ENCODE measurements around the gene TBC1D22A.
A peak's percentile ranks its signal among the peaks of the same experiment; 100 is the strongest.

The TBC1D22A gene

GRCh38 chr22:47174671-47175112 is 412.2 kb downstream of the TBC1D22A start:
- Histone ChIP-seq H3K9me3 (ENCODE audit: severe bottlenecking) (no peaks in the 10 kb centered on the region), H3K4me1 (ENCODE audit: insufficient read depth, poor library complexity, severe bottlenecking) (no peaks in the 10 kb centered on the region), H3K36me3 (ENCODE audit: low read depth) (no peaks in the 10 kb centered on the region), H3K27ac (ENCODE audit: poor library complexity, severe bottlenecking) (no peak overlapping the region), H3K27me3 (ENCODE audit: insufficient read depth, poor library complexity, severe bottlenecking) (no peaks in the 10 kb centered on the region), H3K4me3 (ENCODE audit: severe bottlenecking) (no peak overlapping the region)
- DNase-seq (ENCODE audit: low spot score) (no peak), ATAC-seq (ENCODE audit: low read depth) (no peak)
- TF ChIP-seq CTCF (IDR thresholded peaks at IDR 0.05; ENCODE audit: poor library complexity, severe bottlenecking): no peak

GRCh38 chr22:47175151-47176025 is 412.9 kb downstream of the TBC1D22A start:
- Histone ChIP-seq H3K4me3 (ENCODE audit: severe bottlenecking) (no peak overlapping the region), H3K9me3 (ENCODE audit: severe bottlenecking) (no peaks in the 10 kb centered on the region), H3K27ac (ENCODE audit: poor library complexity, severe bottlenecking) (no peak overlapping the region), H3K36me3 (ENCODE audit: low read depth) (no peaks in the 10 kb centered on the region), H3K4me1 (ENCODE audit: insufficient read depth, poor library complexity, severe bottlenecking) (no peaks in the 10 kb centered on the region), H3K27me3 (ENCODE audit: insufficient read depth, poor library complexity, severe bottlenecking) (no peaks in the 10 kb centered on the region)
- ATAC-seq (ENCODE audit: low read depth) (no peak), DNase-seq (ENCODE audit: low spot score) (peak; percentile 51)
- no peak for TF ChIP-seq CTCF (IDR thresholded peaks at IDR 0.05; ENCODE audit: poor library complexity, severe bottlenecking)

- H3K27ac ChIP-seq (ENCODE audit: poor library complexity, severe bottlenecking): no peak overlapping the region
- H3K36me3 ChIP-seq (ENCODE audit: low read depth): no peaks in the 10 kb centered on the region
- TF ChIP-seq CTCF (IDR thresholded peaks at IDR 0.05; ENCODE audit: poor library complexity, severe bottlenecking): no peak
- DNase-seq (ENCODE audit: low spot score) (no peak), ATAC-seq (ENCODE audit: low read depth) (no peak)
- H3K27me3 ChIP-seq (ENCODE audit: insufficient read depth, poor library complexity, severe bottlenecking): no peaks in the 10 kb centered on the region
- H3K9me3 ChIP-seq (ENCODE audit: severe bottlenecking): no peaks in the 10 kb centered on the region
- no peak overlapping the region for H3K4me3 ChIP-seq (ENCODE audit: severe bottlenecking)
- no peaks in the 10 kb centered on the region for H3K4me1 ChIP-seq (ENCODE audit: insufficient read depth, poor library complexity, severe bottlenecking)
Observed at GRCh38 chr22:47176026-47176389, 413.6 kb downstream of the TBC1D22A start.

- no peaks in the 10 kb centered on the region for H3K27me3 ChIP-seq (ENCODE audit: insufficient read depth, poor library complexity, severe bottlenecking)
- H3K4me1 ChIP-seq (ENCODE audit: insufficient read depth, poor library complexity, severe bottlenecking): no peaks in the 10 kb centered on the region
- no peak overlapping the region for H3K27ac ChIP-seq (ENCODE audit: poor library complexity, severe bottlenecking)
- ATAC-seq (ENCODE audit: low read depth) (no peak), DNase-seq (ENCODE audit: low spot score) (no peak)
- H3K4me3 ChIP-seq (ENCODE audit: severe bottlenecking): no peak overlapping the region
- no peaks in the 10 kb centered on the region for H3K9me3 ChIP-seq (ENCODE audit: severe bottlenecking)
- no peak for TF ChIP-seq CTCF (IDR thresholded peaks at IDR 0.05; ENCODE audit: poor library complexity, severe bottlenecking)
- no peaks in the 10 kb centered on the region for H3K36me3 ChIP-seq (ENCODE audit: low read depth)
Observed at GRCh38 chr22:47176573-47177333, 414.3 kb downstream of the TBC1D22A start.

Data from RWPE2 (cell line).